HG02759 (cell line): Measurements from ENCODE around the gene ZNF462.
"Not testable (repeated sequence)": the region's sequence is repeated elsewhere in the genome, so short reads cannot be mapped to it uniquely, and the experiment has no call there.

Experiments
- ATAC-seq: cut with Tn5 transposase; IDR thresholded peaks from one replicate; pipeline ENCODE4 v1.9.1; 2021; ENCODE audit warnings: mild to moderate bottlenecking, moderate library complexity; ENCODE audit not compliant: unreplicated experiment

Gene ZNF462

GRCh38 chr9:106862821-106863720, at the start of gene ZNF462:
ZNF462 (plus strand) TSS chr9:106863166; CDS start chr9:106923384, 60,218 bp downstream.
- no peak for ATAC-seq

GRCh38 chr9:106816524-106816923, 46.4 kb upstream of the ZNF462 start:
- no peak for ATAC-seq

- ATAC-seq = no peak
These were observed 44.9 kb upstream of the ZNF462 start for GRCh38 chr9:106818034-106818433.

GRCh38 chr9:106820866-106821265, 42.1 kb upstream of the ZNF462 start:
- ATAC-seq = no peak

- ATAC-seq = no peak
These were observed 34.9 kb upstream of the ZNF462 start for GRCh38 chr9:106828070-106828469.

GRCh38 chr9:106828965-106829364, 34.0 kb upstream of the ZNF462 start:
- ATAC-seq = no peak

GRCh38 chr9:106829666-106830408, 33.1 kb upstream of the ZNF462 start:
- ATAC-seq = no peak

- no peak for ATAC-seq
These were observed 32.3 kb upstream of the ZNF462 start for GRCh38 chr9:106830527-106831150.

- ATAC-seq = no peak
These were observed 28.1 kb upstream of the ZNF462 start for GRCh38 chr9:106834888-106835287.

GRCh38 chr9:106835840-106836239, 27.1 kb upstream of the ZNF462 start:
- no peak for ATAC-seq

- no peak for ATAC-seq
These were observed 19.6 kb upstream of the ZNF462 start for GRCh38 chr9:106843371-106843770.

- no peak for ATAC-seq
These were observed 16.7 kb upstream of the ZNF462 start for GRCh38 chr9:106846307-106846706.

- ATAC-seq = no peak
These were observed 16.1 kb upstream of the ZNF462 start for GRCh38 chr9:106846857-106847256.

- not testable (repeated sequence) for ATAC-seq
These were observed 11.3 kb upstream of the ZNF462 start for GRCh38 chr9:106851640-106852039.

- no peak for ATAC-seq
These were observed 5.0 kb upstream of the ZNF462 start for GRCh38 chr9:106857811-106858470.

- no peak for ATAC-seq
These were observed 2.8 kb upstream of the ZNF462 start for GRCh38 chr9:106859957-106860720.

GRCh38 chr9:106860721-106861639, 2.0 kb upstream of the ZNF462 start:
- no peak for ATAC-seq

GRCh38 chr9:106861640-106862109, 1.3 kb upstream of the ZNF462 start:
- ATAC-seq = no peak
